ENCODE data around the gene PNCK. TPM values are rescaled to one million over a fixed set of nuclear protein-coding genes. Genes with fewer than 3 reads are reported as not detected.

Gene PNCK
- total and polyA plus RNA-seq, 12 donors = 2.0 to 15.6 (median 5.7) TPM

- TF ChIP-seq CTCF (IDR thresholded peaks at IDR 0.05) = no peak
- no peak overlapping the region for H3K27ac ChIP-seq
- peaks cover 0 to 13% (median 0%) of the 10 kb centered on the region in 11 donors for H3K9me3 ChIP-seq
- 95 to 96% methylated on average over 16 to 19 of the region's 19 CpGs for WGBS, 2 donors
- H3K27me3 ChIP-seq = peaks cover 0 to 21% (median 0%) of the 10 kb centered on the region in 7 donors
- H3K4me3 ChIP-seq = no peak overlapping the region
- ATAC-seq (no peak), DNase-seq (no peak)
- H3K36me3 ChIP-seq = no peaks in the 10 kb centered on the region
- intact Hi-C loops (cut with DNase I) = loop anchor here in 1 of 10 donors (1.0 kb wide), 1 partner anchor 49 kb away; no protein-coding TSS in a partner anchor
- peaks cover 0 to 10% (median 0%) of the 10 kb centered on the region in 9 donors for H3K4me1 ChIP-seq
Measured at GRCh38 chrX:153631907-153632594, 41.6 kb downstream of the PNCK start.

- no peak overlapping the region for H3K4me3 ChIP-seq
- H3K4me1 ChIP-seq = peaks cover 0 to 10% (median 0%) of the 10 kb centered on the region in 9 donors
- peaks cover 0 to 21% (median 0%) of the 10 kb centered on the region in 7 donors for H3K27me3 ChIP-seq
- H3K27ac ChIP-seq = no peak overlapping the region
- TF ChIP-seq CTCF (IDR thresholded peaks at IDR 0.05) = no peak
- H3K36me3 ChIP-seq = no peaks in the 10 kb centered on the region
- ATAC-seq (no peak), DNase-seq (no peak)
- H3K9me3 ChIP-seq = peaks cover 0 to 13% (median 0%) of the 10 kb centered on the region in 11 donors
- WGBS, 2 donors = 97 to 100% methylated on average over 2 of the region's 2 CpGs
- intact Hi-C loops (cut with DNase I) = loop anchor here in 1 of 10 donors (1.0 kb wide), 1 partner anchor 50 kb away; no protein-coding TSS in a partner anchor
Measured at GRCh38 chrX:153631346-153631745, 42.3 kb downstream of the PNCK start.

- Histone ChIP-seq H3K36me3 (no peaks in the 10 kb centered on the region), H3K27ac (no peak overlapping the region), H3K4me1 (no peaks in the 10 kb centered on the region), H3K9me3 (peaks cover 0 to 13% (median 0%) of the 10 kb centered on the region in 11 donors), H3K4me3 (no peak overlapping the region), H3K27me3 (peaks cover 0 to 26% (median 0%) of the 10 kb centered on the region in 7 donors)
- ATAC-seq (no peak), DNase-seq (no peak)
- intact Hi-C loops (cut with DNase I) = no loop called here
- 94 to 97% methylated on average over 12 of the region's 12 CpGs for WGBS, 2 donors
- TF ChIP-seq CTCF (IDR thresholded peaks at IDR 0.05) = no peak
Measured at GRCh38 chrX:153628665-153629064, 44.9 kb downstream of the PNCK start.

GRCh38 chrX:153628129-153628528 is 45.5 kb downstream of the PNCK start:
- H3K27me3 ChIP-seq = peaks cover 0 to 29% (median 0%) of the 10 kb centered on the region in 7 donors
- H3K9me3 ChIP-seq = peaks cover 0 to 13% (median 0%) of the 10 kb centered on the region in 11 donors
- no peaks in the 10 kb centered on the region for H3K4me1 ChIP-seq
- DNase-seq = no peak
- intact Hi-C loops (cut with DNase I) = no loop called here
- H3K27ac ChIP-seq = no peak overlapping the region
- no peak overlapping the region for H3K4me3 ChIP-seq
- TF ChIP-seq CTCF (IDR thresholded peaks at IDR 0.05) = no peak
- WGBS, 2 donors = 96 to 97% methylated on average over 8 of the region's 8 CpGs
- ATAC-seq = no peak
- no peaks in the 10 kb centered on the region for H3K36me3 ChIP-seq

All from heart right ventricle (tissue), 16 donors.